HG02610 (cell line): ENCODE measurements around the gene PRM1.
"Not testable (repeated sequence)": the region's sequence is repeated elsewhere in the genome, so short reads cannot be mapped to it uniquely, and the experiment has no call there.

Experiments
- ATAC-seq: cut with Tn5 transposase; IDR thresholded peaks from one replicate; pipeline ENCODE4 v1.9.1; 2021; ENCODE audit warnings: mild to moderate bottlenecking, moderate library complexity; ENCODE audit not compliant: unreplicated experiment

PRM1 gene

DNA sequence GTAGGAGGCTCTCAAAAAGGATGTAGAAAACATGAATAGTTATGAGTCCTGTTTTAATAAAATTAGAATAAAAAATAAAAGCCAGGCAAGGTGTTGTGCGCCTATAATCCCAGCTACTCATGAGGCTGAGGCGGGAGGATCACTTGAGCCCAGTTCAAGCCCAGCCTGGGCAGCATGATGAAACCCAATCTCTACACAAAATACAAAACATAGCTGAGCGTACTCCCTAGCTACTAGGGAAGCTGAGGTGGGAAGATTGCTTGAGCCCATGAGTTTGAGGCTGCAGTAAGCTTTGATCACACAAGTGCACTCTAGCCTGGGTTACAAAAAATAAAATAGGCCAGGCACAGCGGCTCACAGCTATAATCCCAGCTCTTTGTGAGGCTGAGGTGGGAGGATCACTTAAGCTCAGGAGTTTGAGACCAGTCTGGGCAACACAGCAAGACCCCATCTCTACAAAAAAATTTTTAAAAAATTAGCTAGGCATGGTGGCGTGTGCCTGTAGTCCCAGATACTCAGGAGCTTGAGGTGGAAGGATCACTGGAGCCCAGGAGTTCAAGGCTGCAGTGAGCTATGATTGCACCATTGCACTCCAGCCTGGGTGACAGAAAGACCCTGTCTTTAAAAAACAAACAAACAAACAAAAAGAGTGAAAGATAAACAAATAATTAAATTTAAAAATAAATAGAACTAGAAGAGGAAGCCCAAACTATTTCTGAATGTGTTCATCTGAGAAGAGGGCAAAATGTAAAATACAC, 17.2 kb upstream of the PRM1 start:
- ATAC-seq = no peak

DNA sequence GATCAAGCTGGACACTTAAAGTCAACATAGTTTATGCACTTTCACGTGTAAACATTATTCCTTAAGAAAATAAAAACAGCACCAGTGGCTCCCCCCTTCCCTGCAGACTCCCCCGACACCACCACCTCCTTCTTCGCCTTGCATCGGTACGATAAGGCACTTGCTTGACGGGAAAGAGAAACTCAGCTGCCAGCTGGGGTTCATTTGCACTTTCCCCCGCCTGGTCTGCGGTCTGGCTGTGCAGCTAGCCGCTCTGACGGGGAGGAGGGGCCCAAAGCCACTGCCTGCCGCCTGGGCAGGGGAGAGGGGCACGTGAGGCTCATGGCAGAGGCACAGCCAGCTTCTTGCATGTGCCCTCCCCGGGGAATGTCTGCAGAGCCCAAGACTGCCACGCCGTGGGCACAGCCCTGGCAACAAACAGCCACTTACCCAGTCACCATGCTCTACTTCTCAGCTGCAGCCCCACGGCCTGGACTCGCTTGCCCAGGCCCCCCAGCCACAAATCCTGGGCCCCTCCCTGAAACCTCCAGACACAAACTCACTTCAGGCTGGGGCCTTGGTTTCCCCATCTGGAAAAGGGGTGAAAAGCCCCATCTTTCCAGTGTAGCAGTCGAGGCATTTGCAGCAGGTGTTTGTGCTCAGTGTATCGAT, 16.5 kb upstream of the PRM1 start:
- ATAC-seq = peak; percentile 73

DNA sequence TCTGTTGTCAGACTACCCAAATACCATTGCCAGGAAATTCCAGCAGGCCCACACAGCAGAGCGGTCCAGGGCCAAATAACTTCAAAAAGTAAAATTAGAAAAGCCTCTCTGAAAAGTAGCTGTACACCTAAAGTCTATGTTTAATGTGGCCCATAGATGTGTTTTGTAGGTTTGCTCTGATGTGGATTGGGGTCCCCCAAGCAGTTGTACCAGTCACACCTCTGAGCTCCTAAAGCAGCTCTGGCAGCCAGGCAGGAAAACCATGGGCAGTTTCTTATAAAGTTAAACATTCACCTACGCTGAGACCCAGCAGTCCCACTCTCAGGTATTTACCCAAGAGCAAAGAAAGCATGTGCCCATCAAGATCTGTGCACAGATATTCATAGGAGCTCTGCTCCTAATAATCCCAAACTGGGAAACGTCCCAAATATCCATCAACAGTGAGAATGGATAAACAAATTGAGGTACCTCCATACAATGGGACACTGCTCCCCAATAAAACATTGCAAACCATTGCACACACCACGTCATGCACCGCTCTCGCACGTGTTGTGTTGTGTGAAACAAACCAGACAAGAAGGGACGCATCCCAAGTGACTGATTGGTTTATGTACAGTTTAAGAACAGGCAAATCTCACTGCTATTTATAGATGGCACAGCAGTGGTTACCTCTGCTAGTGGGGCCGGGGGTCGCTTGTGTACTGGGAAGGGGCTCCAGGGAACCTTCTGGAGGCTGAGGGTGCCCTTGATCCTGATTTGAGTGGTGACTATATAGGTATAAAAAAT, 15.8 kb upstream of the PRM1 start:
- no peak for ATAC-seq

DNA sequence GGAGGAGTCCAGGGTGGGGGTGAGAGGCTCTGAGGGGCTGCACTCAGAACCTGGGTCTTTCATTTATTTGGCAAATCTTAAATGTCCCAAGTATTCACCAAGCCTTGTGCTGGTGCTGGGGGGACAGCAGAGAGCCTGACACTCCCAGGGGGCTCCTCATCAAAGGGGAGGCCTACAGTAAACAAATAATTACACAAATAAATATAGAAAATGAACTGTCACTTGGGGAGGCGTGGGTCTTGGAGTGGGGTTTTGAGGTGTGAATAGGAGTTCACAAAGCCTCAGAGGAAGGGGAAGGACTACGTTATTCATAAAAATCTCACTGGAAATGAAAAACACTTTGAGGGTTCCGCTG, 15.2 kb upstream of the PRM1 start:
- ATAC-seq = no peak

DNA sequence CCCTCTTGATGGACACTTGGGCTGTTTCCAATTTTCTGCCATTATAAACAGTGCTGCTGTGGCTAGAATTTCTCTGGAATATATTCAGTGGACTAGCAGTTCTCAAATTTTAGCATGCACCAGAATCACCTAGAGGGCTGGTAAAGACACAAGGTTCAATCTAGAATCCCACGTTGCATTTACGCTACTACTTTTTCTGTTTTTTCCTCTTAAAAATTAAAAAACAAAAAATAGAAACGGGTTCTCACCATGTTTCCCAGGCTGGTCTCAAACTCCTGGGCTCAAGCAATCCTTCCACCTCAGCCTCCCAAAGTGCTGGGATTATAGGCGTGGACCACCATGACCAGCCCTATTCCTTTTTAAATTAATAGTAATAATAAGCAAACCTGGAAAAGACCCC, 14.5 kb upstream of the PRM1 start:
- ATAC-seq = no peak

DNA sequence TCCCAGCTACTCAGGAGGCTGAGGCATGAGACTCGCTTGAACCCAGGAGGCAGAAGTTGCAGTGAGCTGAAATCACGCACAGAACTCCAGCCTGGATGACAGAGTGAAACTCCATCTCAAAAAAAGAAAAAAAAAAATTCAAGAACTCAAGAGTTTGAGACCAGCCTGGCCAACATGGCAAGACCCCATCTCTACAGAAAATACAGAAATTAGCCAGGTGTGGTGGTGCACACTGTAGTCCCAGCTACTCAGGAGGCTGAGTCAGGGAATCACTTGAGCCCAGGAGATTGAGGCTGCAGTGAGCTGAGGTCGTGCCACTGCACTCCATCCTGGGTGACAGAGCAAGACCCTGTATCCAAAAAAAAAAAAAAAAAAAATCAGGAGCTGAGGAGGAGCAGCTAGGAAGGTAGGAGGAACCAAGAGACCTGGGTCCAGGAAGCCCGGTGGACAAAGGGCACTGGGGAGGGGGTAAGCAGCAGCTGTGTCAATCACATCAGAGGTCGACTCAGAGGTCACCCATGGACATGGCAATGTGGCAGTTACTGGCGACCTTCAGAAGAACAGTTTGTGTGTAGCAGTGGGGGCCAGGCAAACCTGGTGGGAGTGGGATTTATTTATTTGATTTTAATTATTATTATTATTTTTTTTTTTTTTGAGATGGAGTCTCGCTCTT, 11.1 kb upstream of the PRM1 start:
- ATAC-seq = no peak

DNA sequence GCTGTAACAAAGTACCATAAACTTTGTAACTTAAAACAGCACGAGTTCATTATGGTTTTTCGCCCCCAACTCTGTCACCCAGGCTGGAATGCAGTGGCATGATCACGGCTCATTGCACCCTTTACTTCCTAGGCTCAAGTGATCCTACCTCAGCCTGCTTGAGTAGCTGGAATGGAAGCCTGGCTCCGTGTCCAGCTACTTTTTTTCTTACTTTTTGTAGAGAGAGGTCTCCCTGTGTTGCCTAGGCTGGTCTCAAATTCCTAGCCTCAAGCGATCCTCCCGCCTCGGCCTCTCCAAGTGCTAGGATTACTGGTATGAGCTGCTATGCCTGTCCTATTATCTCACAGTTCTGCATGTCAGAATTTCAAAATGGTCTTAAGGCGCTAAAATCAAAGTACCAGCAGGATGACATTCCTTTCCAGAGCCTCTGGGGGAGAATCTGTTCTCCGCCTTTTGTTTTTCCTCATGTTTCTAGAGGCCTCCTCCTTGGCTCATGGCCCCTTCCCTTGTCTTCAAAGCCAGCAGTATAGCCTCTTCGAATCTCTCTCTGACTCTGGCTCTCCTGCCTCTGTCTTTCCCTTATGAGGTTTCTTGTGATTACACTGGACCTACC, 10.1 kb upstream of the PRM1 start:
- no peak for ATAC-seq

DNA sequence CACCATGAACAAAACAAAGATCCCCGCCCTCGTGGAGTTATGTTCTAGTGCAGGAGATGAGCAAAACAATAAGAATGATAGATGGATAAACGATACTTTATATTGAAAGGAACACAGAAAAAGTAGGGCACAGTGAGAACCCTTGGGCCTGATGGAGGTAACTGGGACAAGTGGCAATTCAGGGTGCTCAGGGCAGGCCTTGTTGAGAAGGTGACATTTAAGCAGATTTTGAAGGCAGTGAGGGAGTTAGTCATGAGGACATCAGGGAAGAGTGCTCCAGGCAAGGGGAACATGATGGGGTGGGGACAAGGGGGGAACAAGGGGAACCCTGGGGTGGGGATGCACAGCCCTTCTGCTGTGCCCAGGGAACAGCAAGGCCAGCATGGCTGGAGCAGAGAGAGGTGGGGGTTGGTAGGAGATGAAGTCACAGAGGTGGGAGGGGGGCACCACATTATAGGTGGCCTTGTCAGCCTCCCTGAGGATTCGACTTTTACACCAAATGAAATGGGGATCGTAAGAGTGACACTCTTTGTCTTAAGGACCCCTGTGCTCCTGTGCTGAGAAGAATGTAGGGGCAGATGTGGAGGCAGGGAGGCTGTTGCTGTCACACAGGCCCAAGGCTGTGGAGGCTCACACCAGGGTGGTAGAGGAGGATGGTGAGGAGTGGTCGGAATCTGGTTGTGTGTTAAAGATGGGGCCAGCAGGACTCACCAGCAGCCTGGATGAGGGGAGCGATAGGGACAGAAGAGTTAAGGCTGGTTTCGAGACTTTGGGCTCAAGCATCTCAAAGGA, 9.2 kb upstream of the PRM1 start:
- ATAC-seq = no peak

DNA sequence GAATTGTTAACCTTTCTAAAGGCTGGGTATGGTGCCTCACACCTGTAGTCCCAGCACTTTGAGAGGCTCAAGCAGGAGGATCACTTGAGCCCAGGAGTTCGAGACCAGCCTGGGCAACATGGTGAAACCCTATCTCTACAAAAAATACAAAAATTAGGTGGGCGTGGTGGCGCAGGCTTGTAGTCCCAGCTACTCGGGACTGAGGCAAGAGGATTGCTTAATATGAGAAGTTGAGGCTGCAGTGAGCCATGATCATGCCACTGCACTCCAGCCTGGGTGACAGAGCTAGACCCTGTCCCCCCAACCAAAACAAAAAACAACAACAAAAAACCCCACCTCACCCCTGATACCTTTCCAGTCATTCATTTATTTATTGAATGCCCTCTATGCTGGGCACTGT, 8.6 kb upstream of the PRM1 start:
- not testable (repeated sequence) for ATAC-seq

DNA sequence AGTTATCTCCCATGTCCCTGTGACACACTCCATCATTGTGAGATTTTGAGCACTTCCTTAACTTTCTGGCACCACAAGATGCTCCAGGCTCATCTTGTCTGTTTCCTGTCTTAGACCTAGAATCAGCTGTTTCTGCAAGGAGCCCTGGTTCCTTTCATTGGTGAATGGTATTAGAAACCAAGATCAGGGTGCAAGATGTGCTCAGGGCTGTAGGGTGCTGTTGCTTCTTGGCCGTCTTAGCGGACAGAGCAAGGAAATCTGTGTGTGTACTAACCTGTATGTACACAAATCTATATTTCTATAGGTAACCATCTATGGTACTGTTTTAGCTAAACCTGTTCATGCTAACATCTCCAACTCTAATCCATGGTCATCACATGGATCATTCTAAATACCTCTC, 8.1 kb upstream of the PRM1 start:
- no peak for ATAC-seq

DNA sequence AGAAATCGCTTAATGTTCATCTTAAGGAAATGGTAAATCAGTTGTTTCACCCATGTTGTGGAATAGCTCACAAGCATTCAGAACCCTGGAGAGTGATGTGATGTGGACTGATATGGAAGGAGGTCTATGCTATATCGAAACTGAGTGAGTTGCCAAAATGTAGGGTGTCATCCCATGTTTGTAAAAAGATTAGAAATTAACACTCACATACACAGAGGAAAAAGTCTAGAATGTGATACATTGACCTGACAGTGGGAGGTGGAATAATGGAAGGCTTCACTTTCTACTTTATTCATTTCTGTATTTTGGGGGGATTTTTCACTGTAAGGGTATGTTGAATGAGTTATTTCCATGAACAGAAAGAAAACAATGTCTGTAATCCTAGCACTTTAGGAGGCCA, 4.7 kb upstream of the PRM1 start:
- ATAC-seq = no peak

DNA sequence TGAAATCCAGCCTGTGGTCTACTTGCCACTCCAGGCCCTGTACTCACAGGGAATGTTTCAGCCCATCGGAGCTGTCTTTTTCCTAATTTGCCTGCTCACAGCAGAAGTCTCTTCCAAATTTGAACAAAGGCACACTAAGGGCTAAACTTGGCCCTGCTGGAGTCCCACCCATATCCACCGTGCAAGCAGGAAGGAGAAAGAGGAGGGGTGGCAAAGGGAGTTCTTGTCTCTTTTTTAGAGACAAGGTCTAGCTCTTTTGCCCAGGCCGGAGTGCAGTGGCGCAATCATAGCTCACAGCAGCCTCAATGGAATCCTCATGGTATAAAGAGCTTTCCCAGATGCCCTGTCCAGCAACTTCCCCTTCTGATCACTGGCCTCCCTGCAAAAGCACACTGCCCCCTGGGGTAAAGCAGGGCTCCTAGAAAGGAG, 2.7 kb upstream of the PRM1 start:
- ATAC-seq = no peak

DNA sequence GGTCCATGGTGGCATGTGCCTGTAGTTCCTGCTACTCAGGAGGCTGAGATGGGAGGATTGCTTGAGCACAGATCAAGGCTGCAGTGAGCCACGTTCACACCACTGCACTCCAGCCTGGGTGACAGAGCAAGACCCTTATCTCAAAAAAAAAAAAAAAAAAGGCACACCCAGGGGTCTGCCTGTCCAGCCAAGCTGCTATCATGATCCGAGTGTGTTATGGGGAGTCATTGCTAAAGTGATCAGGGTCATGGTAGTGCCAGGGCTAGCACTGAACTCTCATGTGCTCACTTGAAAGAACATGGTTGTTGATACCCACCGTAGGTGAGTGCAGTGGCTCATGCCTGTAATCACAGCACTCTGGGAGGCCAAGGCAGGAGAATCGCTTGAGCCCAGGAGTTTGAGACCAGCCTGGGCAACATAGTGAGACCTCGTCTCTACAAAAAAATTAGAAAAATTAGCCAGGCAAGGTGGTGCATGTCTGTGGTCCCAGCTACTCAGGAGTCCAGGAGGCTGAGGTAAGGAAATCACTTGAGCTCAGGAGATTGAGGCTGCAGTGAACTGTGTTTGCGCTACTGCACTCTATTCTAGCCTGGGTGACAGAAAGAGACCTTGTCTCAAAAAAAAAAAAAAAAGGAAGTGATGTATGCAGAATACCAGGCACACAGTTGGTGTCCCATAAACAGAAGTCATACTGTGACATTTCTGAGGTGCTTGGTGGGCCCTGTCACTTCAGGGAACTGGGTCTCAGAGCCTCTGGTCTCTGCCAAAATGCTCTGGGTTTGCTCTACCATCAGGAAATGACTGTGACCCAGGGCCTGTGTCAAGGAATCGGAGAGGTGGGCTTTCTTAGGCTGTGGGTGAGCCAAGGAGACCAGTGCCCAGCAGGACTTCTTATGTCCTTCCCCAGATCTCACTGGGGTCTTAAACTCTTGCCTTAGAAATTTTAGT, 2.2 kb downstream of the PRM1 start:
- no peak for ATAC-seq

DNA sequence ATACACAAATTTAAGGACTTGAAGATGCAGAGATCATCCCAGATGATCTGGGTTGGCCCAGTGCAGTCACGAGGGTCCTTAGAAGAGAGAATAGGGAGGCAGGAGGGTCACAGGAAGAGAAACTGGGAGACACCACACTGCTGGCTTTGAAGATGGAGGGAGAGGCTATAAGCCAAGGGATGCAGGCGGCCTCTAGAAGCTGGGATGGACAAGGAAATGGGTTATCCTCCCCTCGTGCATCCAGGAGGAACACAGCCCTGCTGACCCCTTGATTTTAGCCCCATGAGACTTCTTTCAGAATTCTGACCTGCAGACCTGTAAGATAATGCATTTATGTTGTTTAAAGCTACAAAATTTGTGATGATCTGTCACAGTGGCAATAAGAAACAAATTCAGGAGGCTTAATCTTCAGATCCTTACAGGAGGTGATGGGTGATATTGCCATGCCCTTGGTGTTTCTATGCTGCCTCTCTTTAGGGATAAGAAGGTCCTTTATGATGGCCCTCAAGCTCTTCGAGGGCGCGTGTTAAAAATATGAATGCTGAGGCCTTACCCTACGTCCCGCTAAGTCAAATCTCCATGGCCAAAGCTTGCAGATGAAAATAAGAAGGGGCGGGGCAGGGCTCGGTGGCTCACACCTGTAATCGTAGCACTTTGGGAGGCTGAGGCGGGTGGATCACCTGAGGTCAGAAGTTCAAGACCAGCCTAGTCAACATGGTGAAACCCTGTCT, 3.4 kb downstream of the PRM1 start:
- ATAC-seq = no peak

DNA sequence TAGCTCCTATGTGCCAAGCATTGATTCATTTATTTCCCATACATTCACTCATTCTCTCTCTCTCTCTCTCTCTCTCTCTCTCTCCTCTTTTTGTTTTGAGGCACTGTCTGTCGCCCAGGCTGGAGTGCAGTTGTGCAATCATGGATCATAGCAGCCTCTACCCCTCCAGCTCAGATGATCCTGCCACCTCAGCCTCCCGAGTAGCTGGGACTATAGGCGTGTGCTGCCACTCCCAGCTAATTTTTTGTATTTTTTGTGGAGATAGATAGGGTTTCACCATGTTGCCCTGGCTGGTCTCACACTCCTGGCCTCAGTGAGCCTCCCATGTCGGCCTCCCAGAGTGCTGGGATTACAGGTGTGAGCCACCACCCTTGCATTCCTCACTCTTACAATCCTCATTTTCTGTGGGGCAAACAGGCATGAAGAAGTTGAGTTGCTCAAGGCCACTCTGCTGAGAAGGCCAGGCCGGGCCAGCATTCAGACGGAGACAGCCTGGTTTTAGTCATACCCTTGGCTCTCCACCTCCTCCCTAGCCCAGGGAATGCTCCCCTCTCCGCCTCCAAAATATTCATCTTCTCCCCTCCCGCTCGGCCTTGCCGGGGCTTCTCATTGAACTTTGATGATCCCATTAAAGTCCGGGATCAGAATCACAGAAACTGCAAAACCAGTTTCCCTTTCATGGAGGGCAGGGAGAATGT, 4.1 kb downstream of the PRM1 start:
- no peak for ATAC-seq

DNA sequence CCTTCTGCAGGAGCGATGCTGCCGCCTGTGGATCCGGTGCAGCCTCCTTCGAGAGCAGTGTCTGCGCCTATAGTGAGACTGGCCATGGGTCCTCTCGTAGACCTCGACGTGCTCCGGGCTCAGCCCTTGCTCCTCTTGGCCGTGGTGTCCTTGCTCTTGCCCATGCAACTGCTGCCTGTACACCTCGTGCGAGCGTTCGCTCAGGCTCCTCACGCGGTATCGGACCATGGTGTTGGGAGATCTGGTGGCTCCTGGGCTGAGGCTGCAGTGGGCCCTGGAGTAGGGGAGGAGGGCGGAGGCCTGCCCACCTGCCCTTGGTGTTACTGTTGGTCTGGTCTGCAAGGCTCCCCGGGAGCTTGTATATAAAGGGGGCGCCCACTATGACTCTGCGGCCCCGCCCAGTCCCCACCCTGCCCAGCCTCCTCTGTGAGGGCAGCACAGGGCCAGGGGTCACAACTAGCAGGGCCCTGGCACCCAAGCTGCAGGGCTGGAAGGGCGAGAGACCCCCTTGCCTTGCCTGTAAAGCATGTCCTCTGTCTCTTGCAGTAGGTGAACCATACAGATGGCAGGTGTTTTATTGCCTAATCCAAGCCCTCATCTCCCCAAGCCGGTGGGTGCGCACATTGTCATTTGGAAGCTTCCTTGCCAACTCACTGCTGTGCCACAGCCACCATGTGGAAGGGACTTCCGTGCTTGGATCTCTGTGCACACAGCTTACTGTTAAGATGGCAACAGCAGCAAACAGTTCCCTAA, 4.8 kb downstream of the PRM1 start, which contains the start of gene PRM2:
TSS of gene PRM2 (minus strand) at position 338 of the 753 bp plus-strand sequence. CDS start at position 228, 110 bp downstream.
- ATAC-seq = no peak

DNA sequence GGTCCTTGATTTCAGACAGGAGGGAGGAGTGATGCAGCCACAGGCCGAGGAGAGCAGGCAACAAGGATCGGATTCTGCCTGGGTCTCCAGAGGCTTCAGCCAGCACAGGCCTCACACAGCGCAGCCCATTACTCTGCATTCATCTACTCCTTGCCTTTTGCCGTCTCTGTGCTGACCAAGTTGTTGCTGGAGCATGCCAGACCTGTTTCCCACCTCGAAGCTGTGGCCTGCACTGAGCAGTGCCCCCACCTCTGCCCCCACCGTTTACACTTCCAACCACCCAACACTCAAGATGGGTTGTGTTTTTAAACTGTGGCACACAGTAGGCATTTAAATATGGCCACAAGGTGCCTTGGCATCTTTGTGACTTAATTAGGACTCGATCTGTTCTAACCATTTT, 6.2 kb downstream of the PRM1 start:
- no peak for ATAC-seq
